ENCODE measurements around the gene RNF223. TPM values are rescaled to one million over a fixed set of nuclear protein-coding genes. Genes with fewer than 3 reads are reported as not detected.

The RNF223 gene
- total RNA-seq, 1 experiment from 2014 or later = not detected

DNA sequence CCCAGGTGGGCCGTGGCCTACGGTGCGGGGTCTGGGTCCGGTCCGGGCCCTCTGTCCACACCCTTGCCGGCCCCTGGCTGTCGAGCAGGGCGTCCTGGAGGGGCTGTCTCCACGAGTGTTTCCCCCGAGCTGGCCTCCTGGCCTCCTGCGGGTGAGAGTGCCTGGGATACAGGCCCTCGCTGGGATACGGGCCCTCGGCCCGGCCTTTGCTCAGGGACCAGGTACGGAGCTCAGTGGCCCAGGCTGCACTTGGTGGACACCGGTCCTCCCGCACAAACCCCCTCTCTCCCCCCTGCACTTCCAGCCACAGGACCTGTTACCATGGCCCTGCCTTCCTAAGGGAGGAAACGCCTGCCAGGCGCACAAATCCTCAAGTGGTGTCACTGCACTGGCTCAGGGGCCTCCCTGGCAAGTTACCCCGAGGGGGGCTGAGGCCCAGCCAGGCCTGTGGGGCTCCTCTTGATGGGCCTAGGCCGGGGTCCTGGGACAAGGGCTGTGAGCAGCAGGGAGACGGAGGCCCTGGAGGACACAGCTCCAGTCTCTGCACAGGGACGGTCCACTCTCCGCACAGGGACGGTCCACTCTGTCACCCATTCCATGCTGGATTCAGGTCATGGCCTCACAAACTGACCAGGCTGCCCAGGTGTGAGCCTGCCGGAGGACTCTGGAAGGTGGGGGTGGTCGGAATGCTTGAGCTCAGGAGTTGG, 18.2 kb upstream of the RNF223 start:
- Histone ChIP-seq H3K9me3 (no peaks in the 10 kb centered on the region), H3K27me3 (no peaks in the 10 kb centered on the region), H3K36me3 (no peaks in the 10 kb centered on the region; the same call in none of the 2 replicates), H3K4me3 (no peak overlapping the region)
- DNase-seq = no peak

DNA sequence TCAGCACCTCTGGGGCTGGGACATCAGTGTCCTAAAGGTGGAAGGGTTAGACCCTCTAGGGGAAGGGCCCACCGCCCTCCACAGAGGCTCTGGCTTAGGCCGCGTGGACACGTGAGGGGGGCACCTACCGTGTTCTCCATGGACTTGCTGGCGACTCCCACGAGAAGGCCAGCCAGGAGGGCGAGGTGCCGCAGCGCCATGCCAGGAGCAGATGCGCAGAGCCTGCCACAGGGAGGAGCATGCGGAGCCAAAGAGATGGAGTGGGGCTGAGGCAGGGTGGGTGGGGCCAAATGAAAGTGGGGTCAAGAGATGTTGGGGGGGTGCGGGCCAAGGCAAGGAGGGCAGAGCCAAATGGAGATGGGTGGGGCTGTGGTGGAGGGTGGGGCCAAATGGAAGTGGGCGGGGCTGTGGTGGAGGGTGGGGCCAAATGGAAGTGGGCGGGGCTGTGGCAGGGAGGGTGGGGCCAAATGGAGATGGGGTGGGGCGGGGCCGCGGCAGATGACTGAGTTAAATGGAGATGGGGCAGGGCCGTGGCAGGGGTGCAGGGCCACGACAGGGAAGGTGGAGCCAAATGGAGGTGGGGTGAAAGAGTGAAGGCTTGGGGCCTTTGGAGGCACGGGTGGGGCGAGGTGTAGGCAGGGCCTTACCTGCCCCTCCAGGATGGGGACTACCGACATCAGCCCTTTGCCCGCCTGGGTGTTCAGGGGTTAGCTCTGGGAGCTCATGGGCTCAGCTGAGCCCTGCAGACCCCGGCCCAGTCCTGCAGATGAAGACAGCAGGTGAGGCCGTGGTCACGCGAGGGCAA, 17.4 kb upstream of the RNF223 start:
- Histone ChIP-seq H3K9me3 (no peaks in the 10 kb centered on the region), H3K36me3 (no peaks in the 10 kb centered on the region; the same call in none of the 2 replicates), H3K27me3 (no peaks in the 10 kb centered on the region), H3K4me3 (no peak overlapping the region)
- no peak for DNase-seq

DNA sequence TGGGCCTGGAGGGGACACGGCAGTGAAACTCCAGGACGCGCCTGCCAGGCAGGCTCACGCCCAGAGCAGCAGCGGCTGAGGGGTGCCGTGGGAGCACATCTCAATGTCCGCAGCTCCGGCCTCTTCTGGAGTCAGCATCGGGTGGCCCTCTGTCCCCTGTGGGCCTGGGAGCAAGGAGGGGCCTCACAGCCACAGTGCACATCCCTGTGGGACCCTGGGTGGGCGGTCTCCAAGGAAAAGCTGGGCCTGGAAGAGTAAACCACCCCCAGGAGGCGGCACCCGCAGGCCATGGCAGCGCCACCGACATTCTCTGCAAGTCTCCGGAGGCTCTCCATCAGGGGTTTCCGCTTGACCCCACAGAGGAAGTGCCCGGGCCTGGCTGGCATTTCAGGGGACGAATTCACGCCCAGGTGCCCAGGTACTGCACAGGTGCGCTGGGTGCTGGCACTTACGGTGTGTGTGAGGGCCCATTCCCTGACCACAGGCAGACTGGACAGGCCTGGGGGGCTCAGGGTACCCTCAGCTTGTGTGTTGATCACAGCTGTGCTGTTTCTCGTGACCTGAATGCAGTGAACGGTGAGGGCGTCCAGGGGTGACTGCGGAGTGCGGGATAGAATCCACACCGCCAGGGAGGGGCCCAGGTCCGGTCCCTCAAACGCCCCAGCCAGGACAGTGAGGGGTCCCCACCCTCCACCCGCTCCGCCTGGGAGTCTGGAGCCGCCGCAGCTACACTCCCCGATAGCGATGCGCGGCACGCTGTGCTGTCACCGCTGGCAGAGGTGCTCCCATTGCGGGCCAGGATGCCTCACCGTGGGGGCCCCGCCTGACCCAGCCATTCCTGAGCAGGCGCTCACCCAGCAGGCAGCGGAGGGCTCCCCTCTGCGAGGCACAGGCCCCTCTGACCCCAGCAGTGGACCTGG, 16.6 kb upstream of the RNF223 start:
- H3K36me3 ChIP-seq = no peaks in the 10 kb centered on the region; the same call in none of the 2 replicates
- no peak overlapping the region for H3K4me3 ChIP-seq
- H3K27me3 ChIP-seq = no peaks in the 10 kb centered on the region
- no peaks in the 10 kb centered on the region for H3K9me3 ChIP-seq
- no peak for DNase-seq

DNA sequence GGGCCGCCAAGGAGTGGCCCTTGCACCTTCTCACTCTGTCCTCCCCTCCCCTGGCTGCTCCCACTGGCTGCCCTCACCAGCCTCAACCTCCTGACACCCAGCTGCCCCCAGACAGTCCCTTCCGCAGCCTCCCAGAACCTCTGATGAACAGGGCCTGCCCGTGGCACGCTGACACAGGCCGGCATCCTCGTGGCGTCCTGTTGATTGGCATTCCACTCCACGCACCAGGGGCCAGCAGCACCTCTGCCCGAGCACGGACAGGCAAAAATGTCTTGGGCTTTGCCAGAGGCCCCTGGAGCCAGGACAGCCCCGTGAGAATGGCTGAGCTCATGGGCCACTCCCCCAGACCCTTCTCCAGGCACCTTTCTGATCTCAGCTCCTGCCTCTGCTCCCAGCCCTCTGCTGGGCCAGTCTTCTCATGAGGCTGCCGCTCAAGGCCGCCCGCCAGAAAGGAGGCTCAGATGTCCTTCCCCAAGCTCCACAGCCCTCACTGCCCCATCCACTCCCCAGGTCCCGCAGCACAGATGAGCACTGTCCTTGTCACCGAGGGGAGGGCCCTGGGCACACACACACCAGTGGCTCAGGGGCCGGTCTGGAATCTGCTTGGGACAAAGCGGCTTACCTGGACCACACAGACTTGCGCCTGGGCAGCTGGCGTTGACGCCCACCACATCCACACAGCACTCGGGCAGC, 15.8 kb upstream of the RNF223 start:
- Histone ChIP-seq H3K27me3 (no peaks in the 10 kb centered on the region), H3K36me3 (no peaks in the 10 kb centered on the region; the same call in none of the 2 replicates), H3K9me3 (no peaks in the 10 kb centered on the region), H3K4me3 (no peak overlapping the region)
- DNase-seq = no peak

DNA sequence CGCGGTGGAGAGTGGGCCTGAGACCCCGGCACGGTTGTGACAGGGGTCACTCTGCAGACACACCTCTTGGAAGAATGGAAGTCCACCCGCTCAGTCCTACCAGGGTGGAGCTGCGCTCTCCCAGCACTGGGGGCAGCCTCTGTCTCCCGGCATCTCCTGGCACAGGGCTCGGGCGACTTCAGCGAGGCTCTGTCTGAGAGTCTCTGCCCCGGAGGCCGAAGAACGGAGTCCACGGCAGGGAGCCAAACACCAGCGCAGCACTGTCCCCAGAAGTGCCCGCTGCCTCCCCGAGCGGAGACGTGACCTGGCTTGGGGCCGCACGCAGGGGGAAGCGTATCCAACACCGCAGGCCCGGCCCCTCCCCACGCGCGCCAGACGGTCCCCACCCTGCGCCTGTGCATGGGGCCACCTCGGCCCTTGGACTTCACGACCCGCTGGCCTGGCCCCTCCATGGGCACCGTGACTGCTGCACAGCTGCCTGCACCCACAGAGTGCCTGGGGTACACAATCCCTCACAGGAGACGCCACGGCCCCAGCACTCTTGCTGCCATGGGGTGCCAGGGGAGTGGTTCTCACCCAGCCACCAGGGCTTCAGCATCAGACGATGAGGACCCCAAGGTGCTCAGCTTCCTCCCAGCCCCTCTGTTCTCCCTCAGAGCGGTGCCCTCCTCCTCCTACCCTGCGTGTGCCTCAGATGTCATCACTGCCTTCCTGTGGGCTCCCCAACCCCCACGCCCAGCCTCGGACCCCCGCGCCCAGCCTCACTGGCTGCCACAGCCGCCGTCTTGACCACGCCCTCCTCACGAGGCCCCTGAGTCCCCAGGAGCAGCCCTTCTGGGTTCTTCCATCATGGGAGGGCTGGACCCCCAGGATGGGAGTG, 14.9 kb upstream of the RNF223 start:
- no peak for DNase-seq
- Histone ChIP-seq H3K27me3 (no peaks in the 10 kb centered on the region), H3K9me3 (no peaks in the 10 kb centered on the region), H3K36me3 (no peaks in the 10 kb centered on the region; the same call in 1 of the 2 replicates), H3K4me3 (no peak overlapping the region)

DNA sequence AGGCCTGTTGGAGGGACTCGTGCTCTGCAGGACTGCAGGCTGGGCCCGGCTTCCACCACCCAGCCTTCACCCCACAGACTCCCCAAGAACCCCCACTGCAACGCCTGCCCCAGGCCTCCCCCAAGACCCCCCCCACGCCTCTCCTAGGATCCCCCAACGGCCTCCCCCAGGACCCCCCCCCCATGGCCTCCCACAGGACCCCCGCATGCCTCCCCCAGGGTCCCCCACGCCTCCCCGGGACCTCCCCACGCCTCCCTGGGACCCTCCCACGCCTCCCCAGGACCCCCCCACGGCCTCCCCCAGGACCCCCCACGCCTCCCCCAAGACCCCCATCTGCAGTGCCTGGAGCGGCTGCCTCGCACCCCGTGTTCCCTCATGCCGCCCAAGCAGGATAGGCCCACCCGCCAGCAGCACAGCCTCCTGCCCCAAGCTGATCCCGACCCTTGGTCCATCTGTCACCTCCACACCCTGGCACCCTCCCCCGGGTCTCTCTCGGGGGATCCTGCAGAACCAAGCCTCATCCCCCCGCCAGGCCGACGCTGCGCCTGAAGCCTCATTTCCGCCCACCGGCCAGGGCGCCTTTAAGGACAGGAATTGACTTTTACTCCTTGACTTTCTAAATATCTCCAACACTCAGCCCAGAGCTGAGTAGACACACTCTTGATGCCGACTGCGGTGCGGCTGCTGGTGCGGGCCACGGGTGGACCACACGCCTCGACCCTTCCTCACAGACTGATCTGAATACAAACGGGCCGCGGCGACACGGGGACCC, 14.1 kb upstream of the RNF223 start:
- no peak overlapping the region for H3K4me3 ChIP-seq
- H3K9me3 ChIP-seq = no peaks in the 10 kb centered on the region
- H3K27me3 ChIP-seq = no peaks in the 10 kb centered on the region
- no peak for DNase-seq
- H3K36me3 ChIP-seq = no peaks in the 10 kb centered on the region; the same call in 1 of the 2 replicates

DNA sequence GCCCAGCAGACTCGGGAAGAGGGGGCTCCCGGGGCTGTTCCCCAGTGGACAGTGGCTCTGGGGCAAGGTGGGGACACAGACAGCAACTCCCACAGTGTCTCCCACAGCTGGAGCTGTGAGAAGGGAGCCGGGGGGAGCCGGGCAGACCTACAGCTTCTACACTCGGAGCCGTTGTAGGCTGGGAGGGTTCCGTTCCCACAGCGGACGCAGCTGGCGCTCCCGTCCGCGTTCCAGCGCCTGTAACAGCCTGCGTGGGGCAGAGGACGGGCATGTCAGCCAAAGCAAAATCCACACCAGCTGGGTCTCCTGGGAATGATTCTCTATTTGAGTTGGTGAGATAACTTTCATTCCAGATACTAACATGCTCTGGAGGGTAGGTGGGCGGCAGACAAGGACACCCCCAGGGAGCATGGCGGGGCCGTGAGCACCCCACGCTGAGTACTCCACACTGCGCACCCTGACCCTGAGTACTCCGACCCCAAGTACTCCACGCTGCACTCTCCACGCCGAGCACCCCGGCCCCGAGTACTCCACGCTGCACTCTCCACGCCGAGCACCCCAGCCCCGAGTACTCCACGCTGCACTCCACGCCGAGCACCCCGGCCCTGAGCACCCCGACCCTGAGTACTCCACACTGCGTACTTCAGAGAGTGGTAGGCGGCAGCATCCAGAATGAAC, 13.4 kb upstream of the RNF223 start:
- DNase-seq = no peak
- Histone ChIP-seq H3K36me3 (no peaks in the 10 kb centered on the region; the same call in 1 of the 2 replicates), H3K27me3 (no peaks in the 10 kb centered on the region), H3K4me3 (no peak overlapping the region), H3K9me3 (no peaks in the 10 kb centered on the region)

DNA sequence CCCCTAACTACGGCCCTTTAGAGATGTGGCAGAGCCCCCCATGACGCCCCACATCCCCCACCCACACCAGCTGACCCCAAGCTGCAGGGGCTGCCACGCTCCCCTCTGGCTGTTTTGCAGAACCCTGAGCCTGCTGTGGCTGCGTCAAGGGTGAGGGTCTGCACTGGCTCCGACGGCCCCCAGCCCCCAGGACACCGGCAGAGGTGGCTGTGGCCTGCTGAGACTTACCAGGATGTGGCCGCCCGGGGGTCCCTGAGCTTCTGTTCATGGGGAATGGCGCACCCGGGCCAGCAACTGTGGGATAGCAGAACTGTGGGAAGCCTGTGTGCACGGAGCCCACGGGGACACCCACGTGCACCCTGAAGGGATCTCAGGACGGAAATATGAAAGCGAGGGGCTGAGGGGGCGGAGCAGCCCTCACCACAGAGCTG, 12.8 kb upstream of the RNF223 start:
- Histone ChIP-seq H3K4me3 (no peak overlapping the region), H3K9me3 (no peaks in the 10 kb centered on the region), H3K27me3 (no peaks in the 10 kb centered on the region), H3K36me3 (no peaks in the 10 kb centered on the region; the same call in 1 of the 2 replicates)
- DNase-seq = no peak

DNA sequence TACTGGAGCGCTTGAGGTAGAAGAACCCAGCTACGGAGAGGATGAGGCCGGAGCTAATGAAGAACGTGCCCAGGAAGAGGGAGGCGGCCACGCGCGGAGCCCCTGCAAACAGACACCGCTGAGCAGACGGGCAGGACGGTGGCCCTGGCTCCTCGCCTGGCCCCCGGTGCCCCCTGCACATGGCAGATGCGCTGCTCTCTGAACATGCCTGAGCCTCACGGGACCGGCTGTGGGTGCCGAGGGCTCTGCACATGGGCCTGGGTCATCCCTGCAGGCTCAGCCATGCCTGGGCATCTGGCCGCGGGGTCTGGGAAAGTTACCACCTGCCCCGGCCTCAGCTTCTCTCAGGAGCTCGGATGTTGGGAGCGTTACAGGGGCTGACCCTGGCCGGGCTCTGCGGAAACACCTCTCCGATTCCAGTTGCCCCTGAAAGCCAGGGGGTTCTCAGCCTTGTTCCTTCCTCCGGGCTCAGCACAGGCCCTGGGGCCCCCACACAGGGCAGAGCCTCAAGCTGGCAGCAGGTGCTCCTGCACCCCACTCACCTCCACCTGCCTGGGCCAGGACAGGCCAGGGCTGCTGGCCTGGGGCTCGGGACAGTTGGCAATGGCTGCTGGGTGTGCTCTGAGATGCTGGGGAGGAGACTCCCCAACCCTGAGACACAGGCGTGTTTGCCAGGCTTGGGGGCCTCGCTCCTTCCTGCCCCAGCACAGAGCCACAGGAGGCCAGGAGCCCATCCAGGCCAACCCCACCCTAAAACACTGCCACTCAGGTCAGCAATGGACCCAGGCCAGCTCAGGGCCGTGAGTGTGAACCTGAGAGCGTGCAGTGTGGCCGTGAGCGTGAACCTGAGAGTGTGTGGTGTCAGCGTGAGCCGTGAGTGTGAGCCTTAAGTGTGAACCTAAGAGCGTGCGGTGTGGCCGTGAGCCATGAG, 12.1 kb upstream of the RNF223 start:
- no peak overlapping the region for H3K4me3 ChIP-seq
- H3K36me3 ChIP-seq = no peaks in the 10 kb centered on the region; the same call in 1 of the 2 replicates
- H3K27me3 ChIP-seq = no peaks in the 10 kb centered on the region
- DNase-seq = no peak
- no peaks in the 10 kb centered on the region for H3K9me3 ChIP-seq

DNA sequence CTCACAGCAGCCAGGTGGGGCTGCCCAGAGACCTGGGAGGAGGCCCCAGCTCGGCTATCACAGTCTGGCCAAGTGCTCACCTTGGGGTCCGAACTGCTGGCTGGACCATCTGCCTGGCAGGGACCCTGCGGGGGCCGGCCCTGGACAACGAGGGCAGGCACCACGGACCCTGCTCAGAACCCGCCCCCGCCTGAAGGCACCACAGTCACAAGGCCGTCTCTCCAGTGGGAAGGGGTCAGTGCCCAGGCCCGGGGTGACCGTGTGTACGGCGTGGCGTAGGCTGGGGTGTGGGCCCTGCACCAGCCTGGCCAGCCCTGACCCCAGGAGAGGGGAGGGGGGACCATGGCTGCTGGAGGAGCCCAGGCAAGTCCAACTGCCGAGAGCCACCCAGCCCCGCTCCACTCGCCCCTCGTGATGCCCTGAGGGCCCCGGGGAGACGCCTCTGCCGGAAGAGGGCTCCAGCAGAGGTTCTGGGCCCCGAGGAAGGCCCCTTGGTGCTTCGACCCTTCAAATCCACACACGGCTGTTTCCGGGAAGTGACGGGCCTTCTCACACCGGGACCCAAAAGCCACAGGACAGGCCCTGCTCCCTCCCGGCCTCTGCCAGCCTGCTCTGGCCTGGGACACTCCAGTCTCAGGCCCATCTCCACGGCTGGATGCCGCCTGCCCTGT, 11.2 kb upstream of the RNF223 start:
- Histone ChIP-seq H3K4me3 (no peak overlapping the region), H3K36me3 (no peaks in the 10 kb centered on the region), H3K27me3 (no peaks in the 10 kb centered on the region), H3K9me3 (no peaks in the 10 kb centered on the region)
- no peak for DNase-seq

DNA sequence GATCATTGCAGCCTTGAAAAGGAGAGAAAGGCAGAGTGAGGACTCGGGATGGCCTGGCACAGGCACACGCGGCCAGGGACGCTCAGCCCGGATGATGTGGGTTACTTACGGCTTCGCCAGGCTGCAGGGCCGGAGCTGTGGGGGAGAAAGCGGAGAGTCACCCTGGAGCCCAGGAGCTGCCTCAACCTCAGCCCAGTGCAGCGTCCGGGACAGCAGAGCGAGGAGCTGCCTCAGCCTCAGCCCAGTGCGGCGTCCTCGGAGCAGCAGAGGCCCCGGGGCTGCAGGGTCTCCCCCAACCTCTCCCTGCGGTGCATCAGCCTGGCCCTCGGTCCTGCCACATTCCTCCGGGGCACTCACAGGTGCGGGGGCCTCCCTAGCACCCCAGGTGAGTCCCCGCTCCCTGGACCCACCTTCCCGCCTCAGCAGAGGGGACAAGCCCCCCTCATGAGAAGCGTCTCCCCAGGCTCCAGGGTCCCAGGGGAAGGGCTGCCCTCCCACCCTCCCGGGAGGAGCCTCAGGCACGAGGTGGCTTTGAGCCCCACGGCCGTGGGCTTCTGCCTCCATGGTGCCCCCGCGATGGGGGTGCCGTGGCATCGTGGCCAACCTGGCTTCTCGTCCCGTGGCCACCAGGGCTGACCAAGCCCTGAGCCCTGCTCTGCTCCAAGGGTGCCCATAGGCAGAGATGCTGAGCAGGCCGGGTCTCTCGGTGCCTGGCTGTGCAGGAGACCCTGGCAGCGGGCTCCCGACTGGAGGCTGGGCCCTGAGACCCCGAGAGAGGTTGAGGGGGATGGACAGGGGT, 10.5 kb upstream of the RNF223 start:
- H3K4me3 ChIP-seq = no peak overlapping the region
- no peaks in the 10 kb centered on the region for H3K9me3 ChIP-seq
- DNase-seq = no peak
- no peaks in the 10 kb centered on the region for H3K36me3 ChIP-seq
- no peaks in the 10 kb centered on the region for H3K27me3 ChIP-seq
